Measurements from ENCODE around the gene RNASE3.
"Not testable (repeated sequence)": the region's sequence is repeated elsewhere in the genome, so short reads cannot be mapped to it uniquely, and the experiment has no call there.

RNASE3 gene

DNA sequence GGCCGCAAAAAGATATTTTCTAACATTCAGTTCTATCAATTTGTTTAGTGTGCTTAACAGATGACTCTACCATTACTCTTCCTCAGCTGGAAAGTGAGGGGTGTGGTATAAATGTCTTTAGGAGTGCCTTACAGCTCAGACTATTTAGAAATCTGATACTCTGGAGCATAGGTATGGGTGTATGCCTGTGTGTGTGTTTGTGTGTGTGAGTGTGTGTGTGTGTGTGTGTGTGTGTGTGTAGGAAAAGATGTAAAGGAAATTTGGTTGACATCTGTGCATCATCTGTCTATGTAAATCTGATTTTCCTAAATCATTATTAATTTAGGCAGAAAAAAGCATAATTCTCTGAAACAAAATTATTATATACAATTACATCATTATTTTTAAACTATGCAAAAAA is 16.0 kb downstream of the RNASE3 start:
- H3K4me3 ChIP-seq (ENCODE audit: low read depth, low read length), result no peak overlapping the region

DNA sequence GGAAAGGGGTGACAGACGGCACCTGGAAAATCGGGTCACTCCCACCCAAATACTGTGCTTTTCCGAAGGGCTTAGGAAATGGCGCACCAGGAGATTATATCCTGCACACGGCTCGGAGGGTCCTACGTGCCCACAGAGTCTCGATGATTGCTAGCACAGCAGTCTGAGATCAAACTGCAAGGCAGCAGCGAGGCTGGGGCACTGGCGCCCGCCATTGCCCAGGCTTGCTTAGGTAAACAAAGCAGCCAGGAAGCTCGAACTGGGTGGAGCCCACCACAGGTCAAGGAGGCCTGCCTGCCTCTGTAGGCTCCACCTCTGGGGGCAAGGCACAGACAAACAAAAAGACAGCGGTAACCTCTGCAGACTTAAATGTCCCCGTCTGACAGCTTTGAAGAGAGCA is 19.6 kb downstream of the RNASE3 start:
- not testable (repeated sequence) for DNase-seq (ENCODE audit: low read depth); H3K4me3 ChIP-seq (ENCODE audit: low read depth, low read length)

More for the DNA sequence above, 16.0 kb downstream of the RNASE3 start:
- DNase-seq (ENCODE audit: low read depth), result no peak

DNA sequence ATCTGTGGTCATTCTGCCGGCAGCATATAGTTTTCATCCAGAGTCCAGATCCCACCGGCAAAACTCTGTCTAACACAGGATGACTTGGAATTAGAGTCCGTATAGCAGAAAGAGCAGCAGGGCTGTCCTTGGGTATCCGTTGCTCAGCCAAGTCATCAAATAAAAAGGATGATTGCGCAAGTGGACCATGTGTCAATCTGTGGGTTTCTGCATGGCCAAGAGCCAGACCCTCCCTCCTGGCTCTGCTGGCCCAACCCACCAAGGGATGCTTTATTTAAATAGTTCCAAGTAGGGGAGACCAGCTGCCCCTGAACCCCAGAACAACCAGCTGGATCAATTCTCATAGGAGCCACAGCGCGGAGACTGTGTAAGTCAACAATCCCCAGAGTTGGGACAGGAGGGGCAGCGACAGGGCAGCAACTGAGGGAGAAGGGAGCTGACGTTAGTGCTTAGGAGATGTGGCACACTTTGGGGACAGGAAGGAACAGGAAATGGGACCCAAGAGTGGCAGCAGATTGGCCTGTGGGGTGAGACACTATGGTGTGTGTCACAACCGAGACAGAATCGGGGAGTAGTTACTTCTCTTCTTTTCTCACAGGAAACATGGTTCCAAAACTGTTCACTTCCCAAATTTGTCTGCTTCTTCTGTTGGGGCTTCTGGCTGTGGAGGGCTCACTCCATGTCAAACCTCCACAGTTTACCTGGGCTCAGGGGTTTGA is 28.0 kb downstream of the RNASE3 start:
- DNase-seq (ENCODE audit: low read depth); H3K4me3 ChIP-seq (ENCODE audit: low read depth, low read length): not testable (repeated sequence)

DNA sequence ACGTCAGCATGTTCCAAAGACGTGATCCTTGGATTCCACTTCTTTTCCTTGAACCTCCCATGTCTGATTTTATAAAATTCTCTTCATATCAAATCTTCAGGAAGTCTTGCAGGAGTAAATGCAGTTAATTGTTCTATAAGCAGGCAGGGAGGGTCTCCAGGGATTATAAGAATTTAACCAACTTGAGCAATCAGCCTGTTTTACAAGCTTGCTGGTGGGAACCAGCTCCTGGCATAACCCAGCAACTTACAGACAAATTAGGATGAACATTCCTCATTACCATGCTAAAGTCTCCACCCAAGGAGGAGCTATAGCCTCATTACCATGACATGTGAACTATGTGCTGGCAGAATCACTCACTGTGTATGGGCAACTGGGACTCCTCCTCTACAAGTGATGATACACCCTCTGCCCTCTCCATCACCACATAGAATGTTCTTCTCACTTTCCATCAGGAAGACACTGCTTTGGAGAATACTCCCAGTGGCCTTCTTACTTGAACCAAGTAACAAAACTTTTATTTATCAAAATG is 32.6 kb downstream of the RNASE3 start:
- not testable (repeated sequence) for DNase-seq (ENCODE audit: low read depth); H3K4me3 ChIP-seq (ENCODE audit: low read depth, low read length)

DNA sequence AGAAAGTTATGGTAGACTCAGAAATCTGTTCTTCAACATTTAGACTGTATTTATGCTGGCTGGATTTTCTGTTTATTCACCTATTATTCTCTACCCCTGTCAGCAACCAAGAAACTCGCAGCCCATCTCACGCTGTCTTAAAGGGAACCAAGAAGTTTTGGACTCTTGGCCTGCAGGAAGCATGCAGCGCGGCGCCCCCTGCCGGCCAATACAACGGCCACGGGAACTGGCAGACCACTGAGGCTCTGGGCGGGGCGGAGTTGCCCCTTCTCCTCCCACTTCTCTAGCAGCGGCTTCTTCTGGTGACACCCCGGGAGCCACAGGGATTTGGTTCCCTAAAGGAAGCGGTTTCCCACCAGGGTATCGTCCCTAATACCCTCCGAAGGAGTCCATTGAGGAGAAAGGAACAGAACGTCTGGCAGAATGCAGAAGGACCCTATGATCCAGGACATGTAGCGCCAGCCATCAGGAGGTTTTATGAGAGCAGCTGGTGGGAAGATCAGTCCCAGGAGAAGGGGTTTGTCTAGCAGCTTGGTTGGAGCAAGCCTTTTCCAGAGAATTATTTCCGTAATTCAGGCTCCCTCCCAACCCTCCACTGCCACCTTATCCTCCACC is 43.1 kb downstream of the RNASE3 start:
- DNase-seq (ENCODE audit: low read depth), result no peak
- H3K4me3 ChIP-seq (ENCODE audit: low read depth, low read length), result no peak overlapping the region

DNA sequence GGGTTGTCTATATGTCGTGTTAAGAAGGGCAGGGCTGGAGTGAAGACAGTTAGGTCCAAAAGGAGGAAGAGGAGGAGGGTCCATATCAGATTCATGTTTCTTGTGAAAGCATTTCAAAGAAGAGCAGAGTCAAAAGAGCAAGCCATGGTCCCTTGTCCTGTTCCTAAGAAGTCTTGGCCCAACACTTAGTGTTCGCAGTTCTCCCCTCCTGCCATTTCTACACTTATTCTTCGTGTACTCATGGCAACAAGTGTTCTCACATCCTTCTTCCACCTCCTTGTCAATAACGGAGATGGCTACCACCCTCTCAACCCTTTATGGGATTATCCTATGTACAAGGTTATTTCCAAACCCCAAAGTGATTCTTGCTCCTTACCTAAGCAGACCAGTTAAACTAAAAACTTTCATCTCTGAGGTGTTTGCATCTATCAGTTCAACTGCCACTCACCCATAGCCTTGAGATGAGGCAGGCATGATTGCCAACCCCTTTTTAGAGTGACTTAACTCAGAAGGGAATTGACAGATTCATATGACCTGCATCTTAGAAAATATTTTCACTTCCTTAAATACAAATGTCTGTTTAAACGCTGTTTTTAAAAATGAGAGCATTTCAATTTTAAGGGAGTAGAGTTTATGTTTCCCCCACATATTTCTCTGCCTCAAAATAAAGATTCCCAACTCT is 44.3 kb downstream of the RNASE3 start:
- no peak overlapping the region for H3K4me3 ChIP-seq (ENCODE audit: low read depth, low read length)
- DNase-seq (ENCODE audit: low read depth), result no peak
